ENCODE results near the gene IFITM2.

- TF ChIP-seq MAFK (IDR thresholded peaks at IDR 0.05; ENCODE audit: low read depth, low read length) (no peak), CTCF (conservative IDR thresholded peaks at IDR 0.05; ENCODE audit: low read depth, low read length) (no peak), RFX5 (IDR thresholded peaks at IDR 0.05; ENCODE audit: low read depth, low read length) (no peak), POLR2A (IDR thresholded peaks at IDR 0.05; ENCODE audit: low read depth, low read length) (no peak), BHLHE40 (IDR thresholded peaks at IDR 0.05; ENCODE audit: low read depth, low read length) (no peak), SMC3 (IDR thresholded peaks at IDR 0.05; ENCODE audit: low read depth, low read length) (no peak), RAD21 (IDR thresholded peaks at IDR 0.05; ENCODE audit: low read length) (no peak), MXI1 (IDR thresholded peaks at IDR 0.05; ENCODE audit: borderline replicate concordance, low read depth, low read length) (no peak), CEBPB (IDR thresholded peaks at IDR 0.05; ENCODE audit: low read depth, low read length) (no peak), MAZ (IDR thresholded peaks at IDR 0.05; ENCODE audit: borderline replicate concordance, low read depth, low read length) (no peak), CHD1 (IDR thresholded peaks at IDR 0.05; ENCODE audit: low read depth, low read length) (no peak), FOS (IDR thresholded peaks at IDR 0.05; ENCODE audit: low read depth, low read length) (no peak)
- TF ChIP-seq, protein P1, sequence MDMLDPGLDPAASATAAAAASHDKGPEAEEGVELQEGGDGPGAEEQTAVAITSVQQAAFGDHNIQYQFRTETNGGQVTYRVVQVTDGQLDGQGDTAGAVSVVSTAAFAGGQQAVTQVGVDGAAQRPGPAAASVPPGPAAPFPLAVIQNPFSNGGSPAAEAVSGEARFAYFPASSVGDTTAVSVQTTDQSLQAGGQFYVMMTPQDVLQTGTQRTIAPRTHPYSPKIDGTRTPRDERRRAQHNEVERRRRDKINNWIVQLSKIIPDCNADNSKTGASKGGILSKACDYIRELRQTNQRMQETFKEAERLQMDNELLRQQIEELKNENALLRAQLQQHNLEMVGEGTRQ (IDR thresholded peaks at IDR 0.05; ENCODE audit: low read depth, low read length) = no peak
- TF ChIP-seq, protein P2, sequence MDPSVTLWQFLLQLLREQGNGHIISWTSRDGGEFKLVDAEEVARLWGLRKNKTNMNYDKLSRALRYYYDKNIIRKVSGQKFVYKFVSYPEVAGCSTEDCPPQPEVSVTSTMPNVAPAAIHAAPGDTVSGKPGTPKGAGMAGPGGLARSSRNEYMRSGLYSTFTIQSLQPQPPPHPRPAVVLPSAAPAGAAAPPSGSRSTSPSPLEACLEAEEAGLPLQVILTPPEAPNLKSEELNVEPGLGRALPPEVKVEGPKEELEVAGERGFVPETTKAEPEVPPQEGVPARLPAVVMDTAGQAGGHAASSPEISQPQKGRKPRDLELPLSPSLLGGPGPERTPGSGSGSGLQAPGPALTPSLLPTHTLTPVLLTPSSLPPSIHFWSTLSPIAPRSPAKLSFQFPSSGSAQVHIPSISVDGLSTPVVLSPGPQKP (IDR thresholded peaks at IDR 0.05; ENCODE audit: borderline replicate concordance, low read depth, low read length) = no peak
These were observed 43.8 kb downstream of the IFITM2 start for GRCh38 chr11:351411-351810.

All from IMR-90 (cell line).